ENCODE measurements around the gene ALDH4A1. TPM values are rescaled to one million over a fixed set of nuclear protein-coding genes. Genes with fewer than 3 reads are reported as not detected.

Gene ALDH4A1
- total RNA-seq, 1 experiment from 2014 or later: 31.0 TPM

GRCh38 chr1:18924221-18924691, 21.9 kb upstream of the ALDH4A1 start (continued):
- TF ChIP-seq CTCF (IDR thresholded peaks at IDR 0.05) (no peak), ZNF423 (CRISPR knock-in tag; IDR thresholded peaks at IDR 0.05) (no peak)

- Mint-ChIP-seq H3K9me3 (no peaks in the 10 kb centered on the region), H3K4me3 (no peak overlapping the region), H3K27ac (no peak overlapping the region), H3K36me3 (no peaks in the 10 kb centered on the region), H3K27me3 (ENCODE audit: low read depth) (no peaks in the 10 kb centered on the region), H3K4me1 (peaks cover 20% of the 10 kb centered on the region)
- ChIA-PET POLR2A (no interaction called here), CTCF (interaction anchor here (0.8 to 5.1 kb wide), 5 partner anchors 11 to 40 kb away, joined by 3 to 71 read pairs (median 3); no protein-coding TSS in a partner anchor)
- TF ChIP-seq MAX (CRISPR knock-in tag; IDR thresholded peaks at IDR 0.05) (no peak), NR3C1 (CRISPR knock-in tag; conservative IDR thresholded peaks at IDR 0.05; ENCODE audit: low read depth) (no peak), TEAD4 (CRISPR knock-in tag; IDR thresholded peaks at IDR 0.05) (no peak), JAZF1 (CRISPR knock-in tag; IDR thresholded peaks at IDR 0.05) (no peak), SOX15 (CRISPR knock-in tag; IDR thresholded peaks at IDR 0.05) (no peak), PRRX2 (CRISPR knock-in tag; IDR thresholded peaks at IDR 0.05) (no peak), ESRRA (CRISPR knock-in tag; IDR thresholded peaks at IDR 0.05; ENCODE audit: borderline replicate concordance) (no peak), ZNF263 (CRISPR knock-in tag; IDR thresholded peaks at IDR 0.05; ENCODE audit: low read depth) (no peak), FOXK1 (CRISPR knock-in tag; IDR thresholded peaks at IDR 0.05) (no peak), FOXP1 (CRISPR knock-in tag; IDR thresholded peaks at IDR 0.05; ENCODE audit: borderline replicate concordance) (no peak), ZNF671 (CRISPR knock-in tag; IDR thresholded peaks at IDR 0.05) (no peak), E2F1 (CRISPR knock-in tag; IDR thresholded peaks at IDR 0.05) (no peak), ZNF396 (CRISPR knock-in tag; IDR thresholded peaks at IDR 0.05; ENCODE audit: borderline replicate concordance) (no peak)
- ATAC-seq (no peak), DNase-seq (ENCODE audit: low spot score) (no peak)
These were observed 21.4 kb upstream of the ALDH4A1 start for GRCh38 chr1:18923756-18924211.

GRCh38 chr1:18922848-18923755, 20.7 kb upstream of the ALDH4A1 start:
- Mint-ChIP-seq H3K9me3 (no peaks in the 10 kb centered on the region), H3K36me3 (no peaks in the 10 kb centered on the region), H3K27me3 (ENCODE audit: low read depth) (no peaks in the 10 kb centered on the region), H3K27ac (0 out of 2 replicates have a peak overlapping the region, but pooled peaks have one; percentile 23), H3K4me1 (peaks cover 19% of the 10 kb centered on the region), H3K4me3 (no peak overlapping the region)
- ChIA-PET CTCF (interaction anchor here (0.8 to 5.1 kb wide), 7 partner anchors 10 to 136 kb away, joined by 3 to 71 read pairs (median 4); no protein-coding TSS in a partner anchor), POLR2A (no interaction called here)
- ATAC-seq: no peak
- no peak for DNase-seq (ENCODE audit: low spot score)
- TF ChIP-seq ZNF671 (CRISPR knock-in tag; IDR thresholded peaks at IDR 0.05) (no peak), ZNF232 (CRISPR knock-in tag; IDR thresholded peaks at IDR 0.05) (no peak), ESRRA (CRISPR knock-in tag; IDR thresholded peaks at IDR 0.05; ENCODE audit: borderline replicate concordance) (no peak), ARID4B (CRISPR knock-in tag; IDR thresholded peaks at IDR 0.05; ENCODE audit: borderline replicate concordance) (no peak), SMAD4 (CRISPR knock-in tag; IDR thresholded peaks at IDR 0.05) (no peak), ZNF121 (CRISPR knock-in tag; IDR thresholded peaks at IDR 0.05) (no peak), ZNF138 (CRISPR knock-in tag; conservative IDR thresholded peaks at IDR 0.05) (no peak), KAT7 (CRISPR knock-in tag; IDR thresholded peaks at IDR 0.05; ENCODE audit: borderline replicate concordance) (no peak), FOXK1 (CRISPR knock-in tag; IDR thresholded peaks at IDR 0.05) (no peak), MYBL2 (CRISPR knock-in tag; IDR thresholded peaks at IDR 0.05) (no peak), TCF7 (CRISPR knock-in tag; IDR thresholded peaks at IDR 0.05; ENCODE audit: low read depth) (no peak), ZNF416 (CRISPR knock-in tag; IDR thresholded peaks at IDR 0.05) (no peak), OVOL2 (CRISPR knock-in tag; IDR thresholded peaks at IDR 0.05; ENCODE audit: borderline replicate concordance) (no peak), ZNF263 (CRISPR knock-in tag; IDR thresholded peaks at IDR 0.05; ENCODE audit: low read depth) (no peak), RORB (CRISPR knock-in tag; IDR thresholded peaks at IDR 0.05) (no peak)
